GM12892 (cell line): Measurements from ENCODE around the gene GPR85.

Experiments used
- POLR2A ChIP-seq: IDR thresholded peaks from 2 replicates; pipeline ENCODE4 v1.6.1; 2011; ENCODE audit warnings: low read depth, low read length, control low read depth
- TAF1 ChIP-seq: IDR thresholded peaks from 2 replicates; pipeline ENCODE4 v1.6.1; 2011; ENCODE audit warnings: low read depth, mild to moderate bottlenecking, control low read depth, low read length, borderline replicate concordance

DNA sequence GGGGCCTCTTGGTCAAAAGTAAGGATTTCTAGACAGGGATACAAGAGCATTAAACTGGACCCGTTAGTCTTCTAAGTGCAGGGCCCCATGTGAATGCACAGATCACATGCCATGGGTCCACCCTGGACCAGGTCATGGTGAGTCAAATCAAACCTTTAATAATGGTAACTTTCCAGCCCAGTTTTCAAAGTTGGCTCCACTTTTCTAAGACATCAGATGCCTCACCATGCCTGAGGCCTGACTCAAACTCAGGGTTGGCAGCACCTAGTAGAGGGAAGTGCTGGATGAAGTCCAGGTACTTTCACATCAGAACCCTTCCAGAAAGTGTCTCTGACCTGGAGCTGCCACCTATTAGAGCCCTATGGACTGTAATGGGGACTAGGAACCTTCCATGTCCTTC is 41.4 kb upstream of the GPR85 start:
- TF ChIP-seq TAF1: no peak
- TF ChIP-seq POLR2A: no peak
